SK-N-SH treated with all-trans-retinoic acid at 6 μM for 48 hours (cell line): Measurements from ENCODE around the gene SPECC1L.
A peak's percentile ranks its signal among the peaks of the same experiment; 100 is the strongest.

Experiments
- ATAC-seq: fragments of 200-7000 bp; cut with Tn5 transposase; 3 replicates; pipeline ENCODE4 v1.9.1; 2020; ENCODE audit warnings: mild to moderate bottlenecking, moderate library complexity
- BACH2 ChIP-seq: fragments of 250-450 bp; sonication (Bioruptor Pico); IDR thresholded peaks from 2 replicates; pipeline ENCODE4 v1.9.0; 2021; ENCODE audit warnings: mild to moderate bottlenecking, borderline replicate concordance
- CSDC2 ChIP-seq: fragments of 250-450 bp; sonication (Bioruptor Pico); IDR thresholded peaks from 2 replicates; pipeline ENCODE4 v1.5.0; 2020; ENCODE audit warnings: mild to moderate bottlenecking, moderate library complexity
- CSRNP3 ChIP-seq: fragments of 250-450 bp; sonication (Bioruptor Pico); IDR thresholded peaks from 2 replicates; pipeline ENCODE4 v1.5.1; 2021; ENCODE audit warnings: mild to moderate bottlenecking, moderate library complexity
- ESRRG ChIP-seq: fragments of 250-450 bp; sonication (Bioruptor Pico); IDR thresholded peaks from 2 replicates; pipeline ENCODE4 v1.6.1; 2021; ENCODE audit warnings: mild to moderate bottlenecking
- GLIS3 ChIP-seq: fragments of 250-450 bp; sonication (Bioruptor Pico); IDR thresholded peaks from 2 replicates; pipeline ENCODE4 v1.5.0; 2020; ENCODE audit warnings: mild to moderate bottlenecking, moderate library complexity
- ISL1 ChIP-seq: fragments of 250-450 bp; sonication (Bioruptor Pico); IDR thresholded peaks from 2 replicates; pipeline ENCODE4 v2.1.2; 2022; ENCODE audit warnings: mild to moderate bottlenecking, moderate library complexity
- OSR1 ChIP-seq: fragments of 250-450 bp; sonication (Bioruptor Pico); IDR thresholded peaks from 2 replicates; pipeline ENCODE4 v1.8.0; 2022; ENCODE audit warnings: moderate library complexity, mild to moderate bottlenecking, inconsistent platforms
- PATZ1 ChIP-seq: fragments of 250-450 bp; sonication (Bioruptor Pico); IDR thresholded peaks from 2 replicates; pipeline ENCODE4 v1.8.0; 2020; ENCODE audit warnings: mild to moderate bottlenecking, moderate library complexity, borderline replicate concordance
- POU6F1 ChIP-seq: fragments of 250-450 bp; sonication (Bioruptor Pico); IDR thresholded peaks from 2 replicates; pipeline ENCODE4 v1.8.0; 2021; ENCODE audit warnings: low read depth, mild to moderate bottlenecking, moderate library complexity, borderline replicate concordance
- PPARA ChIP-seq: fragments of 250-450 bp; sonication (Bioruptor Pico); IDR thresholded peaks from 2 replicates; pipeline ENCODE4 v1.5.0; 2020; ENCODE audit warnings: mild to moderate bottlenecking, borderline replicate concordance
- RARB ChIP-seq: fragments of 250-450 bp; sonication (Bioruptor Pico); IDR thresholded peaks from 2 replicates; pipeline ENCODE4 v1.8.0; 2021; ENCODE audit warnings: mild to moderate bottlenecking, moderate library complexity
- SNAI2 ChIP-seq: fragments of 250-450 bp; sonication (Bioruptor Pico); IDR thresholded peaks from 2 replicates; pipeline ENCODE4 v1.5.0; 2020; ENCODE audit warnings: mild to moderate bottlenecking, moderate library complexity
- TCF4 ChIP-seq: fragments of 250-450 bp; sonication (Bioruptor Pico); IDR thresholded peaks from 2 replicates; pipeline ENCODE4 v1.8.0; 2021; ENCODE audit warnings: mild to moderate bottlenecking, moderate library complexity, borderline replicate concordance
- TOX ChIP-seq: fragments of 250-450 bp; sonication (Bioruptor Pico); IDR thresholded peaks from 2 replicates; pipeline ENCODE4 v1.8.0; 2021; ENCODE audit warnings: mild to moderate bottlenecking, moderate library complexity, borderline replicate concordance
- ZC3H10 ChIP-seq: fragments of 250-450 bp; sonication (Bioruptor Pico); IDR thresholded peaks from 2 replicates; pipeline ENCODE4 v1.5.1; 2021; ENCODE audit warnings: mild to moderate bottlenecking, moderate library complexity
- ZFP3 ChIP-seq: fragments of 250-450 bp; sonication (Bioruptor Pico); IDR thresholded peaks from 2 replicates; pipeline ENCODE4 v1.5.0; 2020; ENCODE audit warnings: mild to moderate bottlenecking, moderate library complexity
- ZNF565 ChIP-seq: fragments of 450-650 bp; formaldehyde crosslinking; conservative IDR thresholded peaks from 2 replicates; pipeline ENCODE4 v1.5.0; 2020; ENCODE audit warnings: low read depth, mild to moderate bottlenecking, moderate library complexity
- ZNF70 ChIP-seq: fragments of 450-650 bp; formaldehyde crosslinking; IDR thresholded peaks from 2 replicates; pipeline ENCODE4 v1.5.0; 2020; ENCODE audit warnings: mild to moderate bottlenecking, moderate library complexity
- ZNF8 ChIP-seq: fragments of 450-650 bp; formaldehyde crosslinking; IDR thresholded peaks from 2 replicates; pipeline ENCODE4 v1.5.0; 2020; ENCODE audit warnings: mild to moderate bottlenecking, moderate library complexity
- TF ChIP-seq, protein P1 (sequence below): fragments of 250-450 bp; sonication (Bioruptor Pico); IDR thresholded peaks from 2 replicates; pipeline ENCODE4 v1.5.0; 2020; ENCODE audit warnings: mild to moderate bottlenecking, moderate library complexity

Gene SPECC1L

DNA sequence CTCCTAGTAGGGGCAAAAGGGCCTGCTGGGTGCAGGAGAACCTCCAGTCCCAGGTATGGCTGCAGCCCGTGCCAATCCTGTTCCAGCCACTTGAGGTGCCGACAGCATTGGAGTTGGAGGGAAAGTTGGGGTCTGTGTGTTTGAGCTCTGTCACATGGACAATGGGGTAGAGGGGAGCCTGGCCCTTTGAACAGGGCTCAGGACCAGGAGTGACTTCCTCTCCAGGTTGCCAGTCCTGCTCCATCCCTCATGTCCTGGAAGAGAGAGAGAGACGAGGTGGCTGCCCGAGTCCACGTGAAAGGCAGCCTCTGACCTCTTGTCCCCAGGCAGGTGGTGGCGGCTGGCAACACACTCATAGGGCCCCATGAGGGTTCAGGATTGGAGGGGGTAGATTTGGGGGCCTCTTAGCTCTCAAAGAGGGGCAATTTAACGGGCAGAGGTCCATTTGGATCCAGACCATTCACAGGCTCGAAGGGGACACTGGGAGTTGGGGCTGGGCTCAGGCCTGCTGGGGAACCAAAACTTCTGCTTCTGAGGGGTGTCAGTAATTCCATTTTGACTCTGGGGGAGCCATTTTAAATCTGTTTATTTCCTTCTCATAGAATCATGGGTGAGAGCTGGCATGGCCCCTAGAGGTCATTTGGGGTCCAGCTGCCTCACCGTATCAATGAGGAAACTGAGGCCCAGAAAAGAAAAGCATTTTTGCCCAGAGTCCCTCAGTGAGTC lies 160.8 kb downstream of the SPECC1L start:
- no peak for TF ChIP-seq ZNF8 (CRISPR knock-in tag)
- no peak for TF ChIP-seq GLIS3
- no peak for TF ChIP-seq CSRNP3 (CRISPR knock-in tag)
- no peak for TF ChIP-seq CSDC2 (CRISPR knock-in tag)
- TF ChIP-seq, protein P1, sequence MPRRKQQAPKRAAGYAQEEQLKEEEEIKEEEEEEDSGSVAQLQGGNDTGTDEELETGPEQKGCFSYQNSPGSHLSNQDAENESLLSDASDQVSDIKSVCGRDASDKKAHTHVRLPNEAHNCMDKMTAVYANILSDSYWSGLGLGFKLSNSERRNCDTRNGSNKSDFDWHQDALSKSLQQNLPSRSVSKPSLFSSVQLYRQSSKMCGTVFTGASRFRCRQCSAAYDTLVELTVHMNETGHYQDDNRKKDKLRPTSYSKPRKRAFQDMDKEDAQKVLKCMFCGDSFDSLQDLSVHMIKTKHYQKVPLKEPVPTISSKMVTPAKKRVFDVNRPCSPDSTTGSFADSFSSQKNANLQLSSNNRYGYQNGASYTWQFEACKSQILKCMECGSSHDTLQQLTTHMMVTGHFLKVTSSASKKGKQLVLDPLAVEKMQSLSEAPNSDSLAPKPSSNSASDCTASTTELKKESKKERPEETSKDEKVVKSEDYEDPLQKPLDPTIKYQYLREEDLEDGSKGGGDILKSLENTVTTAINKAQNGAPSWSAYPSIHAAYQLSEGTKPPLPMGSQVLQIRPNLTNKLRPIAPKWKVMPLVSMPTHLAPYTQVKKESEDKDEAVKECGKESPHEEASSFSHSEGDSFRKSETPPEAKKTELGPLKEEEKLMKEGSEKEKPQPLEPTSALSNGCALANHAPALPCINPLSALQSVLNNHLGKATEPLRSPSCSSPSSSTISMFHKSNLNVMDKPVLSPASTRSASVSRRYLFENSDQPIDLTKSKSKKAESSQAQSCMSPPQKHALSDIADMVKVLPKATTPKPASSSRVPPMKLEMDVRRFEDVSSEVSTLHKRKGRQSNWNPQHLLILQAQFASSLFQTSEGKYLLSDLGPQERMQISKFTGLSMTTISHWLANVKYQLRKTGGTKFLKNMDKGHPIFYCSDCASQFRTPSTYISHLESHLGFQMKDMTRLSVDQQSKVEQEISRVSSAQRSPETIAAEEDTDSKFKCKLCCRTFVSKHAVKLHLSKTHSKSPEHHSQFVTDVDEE (CRISPR knock-in tag): no peak
- no peak for TF ChIP-seq ESRRG (CRISPR knock-in tag)
- no peak for TF ChIP-seq TOX (CRISPR knock-in tag)

DNA sequence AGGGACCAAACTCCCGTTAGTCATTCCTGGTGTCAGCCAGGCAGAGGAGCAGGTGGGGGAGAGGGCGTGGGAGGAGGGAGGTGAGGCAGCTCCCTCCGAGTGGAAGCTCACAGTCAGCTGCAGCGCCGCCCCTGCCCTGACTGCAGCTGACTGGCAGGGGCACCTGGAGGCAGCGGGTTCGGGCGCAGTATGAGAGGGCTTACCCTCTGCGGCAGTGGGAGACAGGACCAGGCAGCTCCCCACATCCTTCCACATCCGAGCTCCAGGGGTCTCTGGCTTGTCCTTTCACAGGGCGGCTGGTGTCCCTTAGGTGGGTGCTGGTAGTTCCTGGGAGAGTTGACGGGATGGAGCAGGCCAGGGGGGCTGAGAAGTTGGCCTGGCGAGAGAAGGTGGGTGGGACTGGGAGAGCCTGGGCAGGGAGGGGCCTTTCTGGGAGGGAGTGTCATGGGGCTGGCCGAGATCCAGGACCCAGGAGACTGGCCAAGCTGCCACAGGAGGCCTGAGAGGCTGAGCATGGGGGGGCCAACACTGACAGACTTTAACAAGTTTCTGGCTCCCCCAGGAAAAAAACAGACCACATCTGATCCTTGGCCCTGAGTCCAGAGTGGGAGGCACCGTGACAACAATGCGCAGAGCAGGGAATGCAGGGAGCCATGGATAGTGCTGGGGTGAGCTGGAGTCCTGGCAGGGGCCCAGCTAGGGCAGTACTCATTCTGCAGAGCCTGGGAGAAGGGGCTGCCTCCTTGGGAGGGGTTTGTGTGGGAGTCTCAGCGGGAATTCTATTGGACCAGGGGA lies 161.6 kb downstream of the SPECC1L start:
- ATAC-seq: peak; percentile 50
- peak; percentile 96; the same call in 1 of the 2 replicates for TF ChIP-seq PATZ1 (CRISPR knock-in tag)
- no peak for TF ChIP-seq RARB (CRISPR knock-in tag)
- TF ChIP-seq, all 23 proteins: peak for 1

More for the DNA sequence above, 160.8 kb downstream of the SPECC1L start:
- ATAC-seq: no peak

- no peak for ATAC-seq
- TF ChIP-seq ISL1: no peak
- TF ChIP-seq GLIS3: no peak
- TF ChIP-seq ZNF70 (CRISPR knock-in tag): no peak
- TF ChIP-seq TCF4 (CRISPR knock-in tag): no peak
- TF ChIP-seq ESRRG (CRISPR knock-in tag): no peak
- TF ChIP-seq ZNF565 (CRISPR knock-in tag): no peak
- TF ChIP-seq TOX (CRISPR knock-in tag): no peak
- TF ChIP-seq RARB (CRISPR knock-in tag): no peak
- TF ChIP-seq SNAI2 (CRISPR knock-in tag): no peak
- no peak for TF ChIP-seq PPARA (CRISPR knock-in tag)
- no peak for TF ChIP-seq CSDC2 (CRISPR knock-in tag)
- no peak for TF ChIP-seq CSRNP3 (CRISPR knock-in tag)
- TF ChIP-seq PATZ1 (CRISPR knock-in tag): no peak
- TF ChIP-seq POU6F1: no peak
- TF ChIP-seq BACH2 (CRISPR knock-in tag): no peak
- TF ChIP-seq OSR1 (CRISPR knock-in tag): no peak
- no peak for TF ChIP-seq ZNF8 (CRISPR knock-in tag)
- no peak for TF ChIP-seq ZFP3 (CRISPR knock-in tag)
- TF ChIP-seq ZC3H10: no peak
These were observed 162.6 kb downstream of the SPECC1L start for GRCh38 chr22:24433001-24433827.
